B cell (primary cell): ENCODE measurements around the gene RTTN. TPM values are rescaled to one million over a fixed set of nuclear protein-coding genes. Genes with fewer than 3 reads are reported as not detected.

Experiments
- ATAC-seq: fragments of 200-7000 bp; cut with Tn5 transposase; one replicate; pipeline ENCODE4 v1.10.0; 2021; ENCODE audit warnings: low read depth, mild to moderate bottlenecking, moderate number of reproducible peaks, moderate library complexity
- CTCF ChIA-PET: fragments of 350-600 bp; sonication (Branson Sonifier 250); formaldehyde crosslinking; loops from one replicate; lab custom pipeline; 2021; ENCODE audit warnings: antibody characterized with exemption, inconsistent platforms; lab: Charles Lee
- POLR2A ChIA-PET: fragments of 350-600 bp; sonication (Branson Sonifier 250); formaldehyde crosslinking; loops from one replicate; lab custom pipeline; 2021; ENCODE audit warnings: antibody characterized with exemption; lab: Charles Lee
- DNase-seq: peaks from one replicate; pipeline ENCODE4 v3.0.0; 2013
- H2AFZ ChIP-seq: 2 replicates; pipeline ENCODE4 v1.6.1; 2012; ENCODE audit warnings: mild to moderate bottlenecking, low read depth, low read length; ENCODE audit not compliant: insufficient read depth, poor library complexity, severe bottlenecking
- H3K27ac ChIP-seq, 2 donors: 1 replicate in 1 of 2; 2 replicates in 1 of 2; pipeline ENCODE4 v1.5.1; 2012 to 2013; ENCODE audit warnings: low read length in 2 of 2, mild to moderate bottlenecking in 2 of 2, moderate library complexity in 1 of 2
- H3K27me3 ChIP-seq, 4 experiments: fragments of 200-600 bp in 1 of 4; sonication (generic) in 1 of 4; replicated peaks in 1 of 4; 1 replicate in 2 of 4; 2 replicates in 2 of 4; pipeline versions ENCODE4 v1.6.1 to v1.7.0; 2013 to 2016; ENCODE audit warnings: low read length in 3 of 4, mild to moderate bottlenecking in 2 of 4, mixed read lengths in 1 of 4, moderate library complexity in 1 of 4; ENCODE audit not compliant: insufficient read depth in 4 of 4, control insufficient read depth in 3 of 4; ENCODE audit errors: control extremely low read depth in 1 of 4
- H3K36me3 ChIP-seq, 2 experiments: replicated peaks in 1 of 2; 1 replicate in 1 of 2; 2 replicates in 1 of 2; pipeline versions ENCODE4 v1.6.1 to v1.7.1; 2013; ENCODE audit warnings: low read length in 1 of 2; ENCODE audit not compliant: insufficient read depth in 2 of 2, control insufficient read depth in 1 of 2; ENCODE audit errors: control extremely low read depth in 1 of 2, extremely low read depth in 1 of 2
- H3K4me1 ChIP-seq, 2 donors: fragments of 200-600 bp in 1 of 2; sonication (generic) in 1 of 2; 1 replicate in 1 of 2; 2 replicates in 1 of 2; pipeline versions ENCODE4 v1.5.1 to v1.6.1; 2013 to 2017; ENCODE audit warnings: low read length in 2 of 2; ENCODE audit not compliant: control insufficient read depth in 2 of 2, insufficient read depth in 2 of 2
- H3K4me2 ChIP-seq: replicated peaks from 2 replicates; pipeline ENCODE3; 2012; ENCODE audit warnings: mild to moderate bottlenecking, low read depth, low read length; ENCODE audit not compliant: poor library complexity, severe bottlenecking
- H3K4me3 ChIP-seq, 5 experiments: fragments of 200-600 bp in 1 of 5; sonication (generic) in 1 of 5; 1 replicate in 3 of 5; 2 replicates in 2 of 5; pipeline versions ENCODE4 v1.5.1 to v1.7.0; 2011 to 2016; ENCODE audit warnings: low read length in 4 of 5, mild to moderate bottlenecking in 4 of 5, low read depth in 2 of 5, control low read depth in 1 of 5, moderate library complexity in 1 of 5; ENCODE audit not compliant: insufficient read depth in 1 of 5; ENCODE audit errors: control extremely low read depth in 1 of 5, extremely low read depth in 1 of 5
- H3K79me2 ChIP-seq: fragments of 200-600 bp; sonication (generic); one replicate; pipeline ENCODE4 v1.6.0; 2016; ENCODE audit warnings: low read length; ENCODE audit not compliant: control insufficient read depth, insufficient read depth
- H3K9ac ChIP-seq: fragments of 200-600 bp; sonication (generic); 2 replicates; pipeline ENCODE4 v1.6.1; 2017; ENCODE audit warnings: mild to moderate bottlenecking, low read length, moderate library complexity
- H3K9me3 ChIP-seq, 3 donors: one replicate each; pipeline versions ENCODE4 v1.6.1 to v1.7.1; 2013; ENCODE audit warnings: low read length in 2 of 3; ENCODE audit not compliant: control insufficient read depth in 2 of 3, insufficient read depth in 1 of 3; ENCODE audit errors: control extremely low read depth in 1 of 3
- H4K20me1 ChIP-seq: 2 replicates; pipeline ENCODE4 v1.6.0; 2012; ENCODE audit warnings: mild to moderate bottlenecking, low read length; ENCODE audit not compliant: insufficient read depth, control insufficient read depth, poor library complexity, severe bottlenecking
- H3K27ac Mint-ChIP-seq: one replicate; pipeline ENCODE4 v1.8.0; 2021; ENCODE audit warnings: mixed read lengths
- H3K27me3 Mint-ChIP-seq: one replicate; pipeline ENCODE4 v1.8.0; 2021; ENCODE audit warnings: mixed read lengths
- H3K4me1 Mint-ChIP-seq: one replicate; pipeline ENCODE4 v1.8.0; 2021; ENCODE audit warnings: mixed read lengths
- H3K4me3 Mint-ChIP-seq: one replicate; pipeline ENCODE4 v1.8.0; 2021; ENCODE audit warnings: mixed read lengths
- H3K9me3 Mint-ChIP-seq: one replicate; pipeline ENCODE4 v1.8.0; 2022; ENCODE audit warnings: mixed read lengths; ENCODE audit not compliant: insufficient read depth
- CTCF ChIP-seq: fragments of 200-600 bp; IDR thresholded peaks from one replicate; pipeline ENCODE4 v1.8.0; 2022; ENCODE audit warnings: antibody characterized with exemption, mild to moderate bottlenecking
- EZH2 ChIP-seq: IDR thresholded peaks from 2 replicates; pipeline ENCODE4 v1.6.1; 2012; ENCODE audit warnings: borderline replicate concordance, low read depth, mild to moderate bottlenecking, moderate library complexity, low read length; ENCODE audit not compliant: insufficient read depth, poor library complexity, severe bottlenecking
- WGBS: methylation state at CpG from one replicate; pipeline ENCODE4 v1.1.5; 2013; ENCODE audit warnings: missing lambda C conversion rate; ENCODE audit not compliant: insufficient coverage; 5-methylcytosine and 5-hydroxymethylcytosine counted together
- intact Hi-C: fragments of 100-400 bp; cut with micrococcal nuclease; formaldehyde crosslinking; loops from one replicate; pipeline ENCODE4 v1.10.0; 2022
- polyA plus RNA-seq: library from polyadenylated mRNA; depleted of rRNA; stranded (reverse); fragments of >200 nt; gene quantifications from 2 replicates; pipeline ENCODE4 v1.2.3, GENCODE V29; 2012
- total RNA-seq, 2 donors: library from RNA; stranded (reverse); fragments of 120-200 nt in 1 of 2; gene quantifications; 1 replicate in 1 of 2; 2 replicates in 1 of 2; pipeline versions ENCODE4 v1.2.3 to v1.2.4, GENCODE V29; 2013 to 2022

RTTN gene
- total and polyA plus RNA-seq, 2 donors (not counting 1 experiment from before 2014, with no cell fraction given), result 10.0 to 41.2 TPM

DNA sequence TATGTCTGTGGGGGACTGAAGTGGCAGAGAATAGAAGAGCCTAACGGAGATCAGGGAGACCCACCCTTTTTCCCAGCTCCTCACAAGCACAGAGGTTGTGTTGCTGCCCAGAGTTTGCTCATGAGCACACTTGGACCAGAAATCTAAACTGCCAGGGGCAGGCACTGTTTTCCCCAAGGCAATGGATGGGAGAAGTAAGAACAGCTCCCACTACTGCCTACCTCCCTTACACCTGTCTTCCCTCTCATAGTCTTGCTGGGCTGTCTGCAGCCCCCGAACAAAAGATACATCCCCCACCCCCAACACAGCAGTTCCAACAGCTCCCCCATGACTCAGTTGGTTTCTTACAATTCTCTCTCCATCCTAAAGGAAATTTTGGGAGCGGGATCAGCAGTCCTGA is 209.7 kb downstream of the RTTN start:
- Mint-ChIP-seq H3K4me1 (no peaks in the 10 kb centered on the region), H3K9me3 (peaks cover 9% of the 10 kb centered on the region), H3K4me3 (no peak overlapping the region), H3K27me3 (no peaks in the 10 kb centered on the region), H3K27ac (no peak overlapping the region)
- Histone ChIP-seq H4K20me1 (no peaks in the 10 kb centered on the region), H3K4me2 (no peak overlapping the region), H3K9ac (no peak overlapping the region), H3K4me1 (no peaks in the 10 kb centered on the region), H3K27ac (no peak overlapping the region), H3K36me3 (peaks cover 1 to 3% of the 10 kb centered on the region in 2 experiments), H3K9me3 (peaks cover 0 to 5% (median 0%) of the 10 kb centered on the region in 3 donors), H3K79me2 (no peaks in the 10 kb centered on the region), H3K27me3 (no peaks in the 10 kb centered on the region), H2AFZ (no peak overlapping the region), H3K4me3 (no peak overlapping the region)
- 100% methylated on average over 3 of the region's 3 CpGs for WGBS
- DNase-seq (no peak), ATAC-seq (no peak)
- TF ChIP-seq EZH2 (no peak), CTCF (no peak)
- ChIA-PET POLR2A (no interaction called here), CTCF (no interaction called here)
- intact Hi-C loops, result no loop called here

- TF ChIP-seq CTCF (no peak), EZH2 (no peak)
- Histone ChIP-seq H3K4me2 (no peak overlapping the region), H3K4me1 (no peaks in the 10 kb centered on the region), H3K79me2 (no peaks in the 10 kb centered on the region), H3K36me3 (peaks cover 0 to 3% of the 10 kb centered on the region in 2 experiments), H3K9me3 (peaks cover 0 to 11% (median 10%) of the 10 kb centered on the region in 3 donors), H4K20me1 (no peaks in the 10 kb centered on the region), H3K4me3 (no peak overlapping the region), H2AFZ (no peak overlapping the region), H3K27ac (no peak overlapping the region), H3K9ac (no peak overlapping the region), H3K27me3 (no peaks in the 10 kb centered on the region)
- intact Hi-C loops, result no loop called here
- Mint-ChIP-seq H3K9me3 (peaks cover 13% of the 10 kb centered on the region), H3K4me3 (no peak overlapping the region), H3K27ac (no peak overlapping the region), H3K27me3 (no peaks in the 10 kb centered on the region), H3K4me1 (no peaks in the 10 kb centered on the region)
- ChIA-PET POLR2A (no interaction called here), CTCF (no interaction called here)
- DNase-seq (no peak), ATAC-seq (no peak)
- WGBS, result 86% methylated on average over 1 of the region's 1 CpG
Measured at GRCh38 chr18:69992776-69993175, 212.7 kb downstream of the RTTN start.
